Smooth muscle cell of the brain vasculature (primary cell): Measurements from ENCODE around the gene ANO3.

Experiments used
- DNase-seq: peaks from one replicate; pipeline ENCODE4 v3.0.0-alpha.2; 2012; ENCODE audit warnings: low read depth, low spot score

ANO3 gene

DNA sequence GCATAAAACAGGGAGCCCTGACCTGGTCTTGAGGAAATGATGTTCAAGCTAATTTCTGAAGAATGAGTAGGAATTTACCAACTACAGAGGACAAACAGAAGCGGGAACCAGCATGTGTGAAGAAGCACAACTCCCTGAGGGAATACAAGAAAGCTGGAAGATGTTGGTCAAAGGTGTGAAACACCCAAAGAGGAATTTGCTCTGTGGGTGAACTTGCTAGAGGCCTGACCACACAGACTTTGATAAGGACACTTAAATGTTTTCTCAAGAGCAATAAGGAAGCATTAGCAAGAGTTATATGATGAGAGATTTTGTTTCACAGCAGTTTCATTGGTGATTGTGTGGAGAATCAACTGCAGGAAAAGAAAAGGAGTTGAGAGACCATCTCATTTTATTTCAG, 372.3 kb downstream of the ANO3 start:
- DNase-seq: no peak

DNA sequence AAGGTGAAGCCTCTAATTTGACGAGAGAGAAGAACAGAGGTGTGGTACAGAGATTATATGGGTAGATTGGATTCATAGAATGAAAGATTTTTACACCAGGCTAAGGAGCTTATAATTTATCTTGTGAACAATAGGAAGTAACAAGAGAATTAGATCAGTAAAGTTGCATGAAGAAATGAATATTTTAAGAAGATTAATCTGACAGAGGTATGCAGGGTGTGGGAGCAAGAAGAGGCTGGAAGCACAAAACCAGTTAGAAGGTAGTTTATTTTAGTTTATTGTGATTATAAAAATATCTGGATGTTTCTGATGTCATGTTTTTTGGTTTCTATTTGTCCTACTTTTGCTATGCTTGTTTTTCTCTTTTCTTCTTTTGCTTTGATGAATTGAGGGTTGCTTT, 374.3 kb downstream of the ANO3 start:
- no peak for DNase-seq

GRCh38 chr11:26708736-26709456, 377.0 kb downstream of the ANO3 start:
- no peak for DNase-seq

- DNase-seq: no peak
Measured at GRCh38 chr11:26710489-26710888, 378.6 kb downstream of the ANO3 start.

GRCh38 chr11:26712497-26712896, 380.6 kb downstream of the ANO3 start:
- DNase-seq: no peak
